Amniotic stem cell (primary cell): Measurements from ENCODE around the gene YJU2.

Source experiments
- DNase-seq: peaks from one replicate; lab custom pipeline; 2025; lab: John Stamatoyannopoulos, UW

YJU2 gene

GRCh38 chr19:4298810-4299550 is 52.1 kb downstream of the YJU2 start:
- no peak for DNase-seq

- DNase-seq: no peak
Measured at GRCh38 chr19:4300589-4300988, 53.7 kb downstream of the YJU2 start.

- DNase-seq: no peak
Measured at GRCh38 chr19:4301590-4302242, 54.8 kb downstream of the YJU2 start.

GRCh38 chr19:4302243-4302640 is 55.4 kb downstream of the YJU2 start, which contains the start of gene TMIGD2:
Gene TMIGD2, minus strand, starts transcription at chr19:4302389. Its CDS starts 4 bp downstream, at chr19:4302385.
- DNase-seq: no peak

- DNase-seq: no peak
Measured at GRCh38 chr19:4303819-4304537, 57.1 kb downstream of the YJU2 start.

- no peak for DNase-seq
Measured at GRCh38 chr19:4304538-4305256, 57.8 kb downstream of the YJU2 start, which contains the start of gene FSD1. Gene FSD1, plus strand, starts transcription at chr19:4304598. Its CDS starts 149 bp downstream, at chr19:4304747.

GRCh38 chr19:4305257-4305612 is 58.4 kb downstream of the YJU2 start:
- DNase-seq: no peak

GRCh38 chr19:4305659-4306058 is 58.8 kb downstream of the YJU2 start:
- DNase-seq: no peak

GRCh38 chr19:4310247-4311121 is 63.6 kb downstream of the YJU2 start:
- no peak for DNase-seq

GRCh38 chr19:4313847-4314490 is 67.1 kb downstream of the YJU2 start:
- DNase-seq: no peak

GRCh38 chr19:4316956-4317355 is 70.1 kb downstream of the YJU2 start:
- DNase-seq: no peak

- DNase-seq: no peak
Measured at GRCh38 chr19:4318460-4318859, 71.6 kb downstream of the YJU2 start.
